GM12878 (cell line): Measurements from ENCODE around the gene DNAAF5. TPM values are rescaled to one million over a fixed set of nuclear protein-coding genes. Genes with fewer than 3 reads are reported as not detected.

Experiments
- ATF7 ChIP-seq: fragments of 450-650 bp; IDR thresholded peaks from 2 replicates; pipeline ENCODE4 v1.6.1; 2016; ENCODE audit warnings: low read depth, mild to moderate bottlenecking
- BCL11A ChIP-seq: IDR thresholded peaks from 2 replicates; pipeline ENCODE4 v1.6.1; 2011; ENCODE audit warnings: low read depth, low read length
- ESRRA ChIP-seq: IDR thresholded peaks from 2 replicates; pipeline ENCODE4 v1.6.1; 2012; ENCODE audit warnings: mild to moderate bottlenecking, low read length, improper control_type of control experiment
- HDGF ChIP-seq: fragments of 450-650 bp; IDR thresholded peaks from 2 replicates; pipeline ENCODE4 v1.6.1; 2016; ENCODE audit warnings: antibody characterized with exemption
- LARP7 ChIP-seq: fragments of 450-650 bp; IDR thresholded peaks from 2 replicates; pipeline ENCODE4 v1.6.1; 2017; ENCODE audit warnings: mild to moderate bottlenecking
- MYB ChIP-seq: fragments of 150-350 bp; IDR thresholded peaks from 2 replicates; pipeline ENCODE4 v1.6.1; 2014; ENCODE audit warnings: mild to moderate bottlenecking, low read depth, low read length, borderline replicate concordance
- MYC ChIP-seq: IDR thresholded peaks from 2 replicates; pipeline ENCODE4 v1.6.1; 2011; ENCODE audit warnings: mild to moderate bottlenecking, low read length, moderate library complexity, inconsistent platforms; ENCODE audit not compliant: insufficient read depth, insufficient replicate concordance, insufficient read length, severe bottlenecking
- ZNF217 ChIP-seq: fragments of 450-650 bp; IDR thresholded peaks from 2 replicates; pipeline ENCODE4 v1.6.1; 2017; ENCODE audit warnings: antibody characterized with exemption, mild to moderate bottlenecking
- ZZZ3 ChIP-seq: IDR thresholded peaks from 2 replicates; pipeline ENCODE4 v1.6.1; 2011; ENCODE audit warnings: low read depth; ENCODE audit not compliant: control insufficient read depth, insufficient read length
- polyA plus RNA-seq, 11 experiments: library from polyadenylated mRNA; depleted of rRNA in 4 of 11; unstranded in 6 of 11; stranded (reverse) in 5 of 11; fragments of >200 nt; fragmentation: Nextera tagmentation in 4 of 11; fragmentation: Illumina TruSeq in 1 of 11; extraction: Ambion mirVana in 4 of 11; extraction: Trizol in 1 of 11; gene quantifications; 1 replicate in 1 of 11; 2 replicates in 10 of 11; pipeline versions ENCODE4 v1.2.1 to v1.2.3, GENCODE V29; 2011 to 2016; ENCODE audit warnings: inconsistent platforms in 2 of 11, missing spikeins in 2 of 11, low read depth in 1 of 11
- total RNA-seq, 4 experiments: library from RNA; depleted of rRNA in 3 of 4; stranded (reverse); fragments of >200 nt in 3 of 4; fragmentation: Illumina TruSeq in 1 of 4; extraction: Trizol in 1 of 4; gene quantifications; 2 replicates each; pipeline versions ENCODE4 v1.2.1 to v1.2.3, GENCODE V29; 2013 to 2021
- TF ChIP-seq, protein P1 (sequence below): fragments of 450-650 bp; IDR thresholded peaks from 2 replicates; pipeline ENCODE4 v1.6.1; 2016; ENCODE audit warnings: mild to moderate bottlenecking, moderate library complexity, borderline replicate concordance

DNAAF5 gene
- total and polyA plus RNA-seq, 10 of the 15 experiments (the other 5 are each of a cell fraction or from before 2014, with no cell fraction given) = 1.8 to 38.3 (median 9.2) TPM

DNA sequence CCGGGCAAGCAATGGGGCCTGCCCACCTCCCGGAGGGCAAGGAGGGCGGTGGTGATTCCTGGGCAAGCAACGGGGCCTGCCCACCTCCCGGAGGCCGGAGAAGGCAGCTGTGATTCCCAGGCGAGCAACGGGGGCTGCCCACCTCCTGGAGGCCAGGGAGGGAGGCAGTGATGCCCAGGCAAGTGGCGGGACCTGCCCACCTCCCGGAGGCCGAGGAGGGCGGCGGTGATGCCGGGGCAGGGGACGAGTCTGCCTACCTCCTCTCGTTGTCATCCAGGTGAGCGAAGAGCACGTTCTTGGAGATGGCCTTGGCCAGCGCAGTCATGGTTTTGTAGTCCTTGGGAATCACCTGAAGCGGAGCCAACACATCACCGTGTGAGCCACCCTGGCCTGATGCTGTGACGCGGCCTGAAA is 49.5 kb upstream of the DNAAF5 start (continued):
- no peak for TF ChIP-seq LARP7
- no peak for TF ChIP-seq ZNF217
- no peak for TF ChIP-seq MYC
- TF ChIP-seq MYB = no peak
- no peak for TF ChIP-seq HDGF
- TF ChIP-seq, protein P1, sequence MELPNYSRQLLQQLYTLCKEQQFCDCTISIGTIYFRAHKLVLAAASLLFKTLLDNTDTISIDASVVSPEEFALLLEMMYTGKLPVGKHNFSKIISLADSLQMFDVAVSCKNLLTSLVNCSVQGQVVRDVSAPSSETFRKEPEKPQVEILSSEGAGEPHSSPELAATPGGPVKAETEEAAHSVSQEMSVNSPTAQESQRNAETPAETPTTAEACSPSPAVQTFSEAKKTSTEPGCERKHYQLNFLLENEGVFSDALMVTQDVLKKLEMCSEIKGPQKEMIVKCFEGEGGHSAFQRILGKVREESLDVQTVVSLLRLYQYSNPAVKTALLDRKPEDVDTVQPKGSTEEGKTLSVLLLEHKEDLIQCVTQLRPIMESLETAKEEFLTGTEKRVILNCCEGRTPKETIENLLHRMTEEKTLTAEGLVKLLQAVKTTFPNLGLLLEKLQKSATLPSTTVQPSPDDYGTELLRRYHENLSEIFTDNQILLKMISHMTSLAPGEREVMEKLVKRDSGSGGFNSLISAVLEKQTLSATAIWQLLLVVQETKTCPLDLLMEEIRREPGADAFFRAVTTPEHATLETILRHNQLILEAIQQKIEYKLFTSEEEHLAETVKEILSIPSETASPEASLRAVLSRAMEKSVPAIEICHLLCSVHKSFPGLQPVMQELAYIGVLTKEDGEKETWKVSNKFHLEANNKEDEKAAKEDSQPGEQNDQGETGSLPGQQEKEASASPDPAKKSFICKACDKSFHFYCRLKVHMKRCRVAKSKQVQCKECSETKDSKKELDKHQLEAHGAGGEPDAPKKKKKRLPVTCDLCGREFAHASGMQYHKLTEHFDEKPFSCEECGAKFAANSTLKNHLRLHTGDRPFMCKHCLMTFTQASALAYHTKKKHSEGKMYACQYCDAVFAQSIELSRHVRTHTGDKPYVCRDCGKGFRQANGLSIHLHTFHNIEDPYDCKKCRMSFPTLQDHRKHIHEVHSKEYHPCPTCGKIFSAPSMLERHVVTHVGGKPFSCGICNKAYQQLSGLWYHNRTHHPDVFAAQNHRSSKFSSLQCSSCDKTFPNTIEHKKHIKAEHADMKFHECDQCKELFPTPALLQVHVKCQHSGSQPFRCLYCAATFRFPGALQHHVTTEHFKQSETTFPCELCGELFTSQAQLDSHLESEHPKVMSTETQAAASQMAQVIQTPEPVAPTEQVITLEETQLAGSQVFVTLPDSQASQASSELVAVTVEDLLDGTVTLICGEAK = no peak
- TF ChIP-seq ESRRA = no peak
- no peak for TF ChIP-seq BCL11A
- TF ChIP-seq ZZZ3 = no peak
- TF ChIP-seq ATF7 = no peak
